Inflammatory macrophage treated with lipopolysaccharide for 4 hours (primary cell): Measurements from ENCODE around the gene HAUS7.

Experiments used
- DNase-seq: peaks from one replicate; pipeline ENCODE4 v3.0.0-alpha.2; 2020

The HAUS7 gene

GRCh38 chrX:153475751-153476281, 5.4 kb upstream of the HAUS7 start:
- no peak for DNase-seq

- DNase-seq: no peak
Observed at GRCh38 chrX:153475271-153475670, 4.9 kb upstream of the HAUS7 start.

DNA sequence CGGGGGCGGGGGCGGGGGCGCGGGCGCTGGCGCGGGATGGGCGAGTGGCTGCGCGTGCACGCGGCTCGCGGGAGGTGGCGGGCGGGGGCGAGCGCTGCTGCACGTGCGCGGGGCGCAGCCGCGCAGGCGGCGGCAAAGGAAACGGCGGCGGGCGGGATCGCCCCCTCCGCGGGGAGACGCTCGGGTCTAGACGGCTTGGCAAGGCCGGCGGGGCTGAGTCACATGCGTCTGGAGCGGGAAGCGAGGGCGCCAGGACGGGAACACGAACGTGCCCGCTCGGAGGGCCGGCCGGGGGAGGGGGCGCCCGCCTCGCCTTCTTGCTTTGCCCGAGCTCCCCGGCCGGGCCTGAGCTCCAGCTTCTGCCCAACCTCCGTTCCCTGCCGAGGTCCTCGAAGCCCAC, 4.3 kb upstream of the HAUS7 start:
- DNase-seq: peak; percentile 2

- no peak for DNase-seq
Observed at GRCh38 chrX:153474266-153474665, 3.9 kb upstream of the HAUS7 start.

DNA sequence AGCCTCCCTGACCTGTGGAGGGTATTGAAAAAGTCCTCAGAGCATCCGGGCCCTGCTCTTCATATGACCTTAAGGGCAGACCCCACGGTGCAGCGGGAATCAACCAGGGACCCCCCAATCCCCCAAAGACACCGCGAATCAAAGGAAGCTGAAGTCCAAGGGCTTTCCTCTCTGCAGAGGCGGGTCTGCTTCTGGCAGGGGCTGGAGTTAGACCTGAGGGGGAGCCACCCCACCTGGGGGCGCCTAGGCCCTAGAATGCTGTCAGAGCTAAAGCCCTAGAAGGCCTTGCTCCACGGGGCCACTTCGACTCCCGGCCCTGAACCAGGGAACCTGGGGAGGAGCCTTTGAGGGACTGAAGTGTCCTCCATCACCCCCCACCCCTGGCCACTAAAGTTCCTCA, 2.8 kb upstream of the HAUS7 start:
- no peak for DNase-seq

DNA sequence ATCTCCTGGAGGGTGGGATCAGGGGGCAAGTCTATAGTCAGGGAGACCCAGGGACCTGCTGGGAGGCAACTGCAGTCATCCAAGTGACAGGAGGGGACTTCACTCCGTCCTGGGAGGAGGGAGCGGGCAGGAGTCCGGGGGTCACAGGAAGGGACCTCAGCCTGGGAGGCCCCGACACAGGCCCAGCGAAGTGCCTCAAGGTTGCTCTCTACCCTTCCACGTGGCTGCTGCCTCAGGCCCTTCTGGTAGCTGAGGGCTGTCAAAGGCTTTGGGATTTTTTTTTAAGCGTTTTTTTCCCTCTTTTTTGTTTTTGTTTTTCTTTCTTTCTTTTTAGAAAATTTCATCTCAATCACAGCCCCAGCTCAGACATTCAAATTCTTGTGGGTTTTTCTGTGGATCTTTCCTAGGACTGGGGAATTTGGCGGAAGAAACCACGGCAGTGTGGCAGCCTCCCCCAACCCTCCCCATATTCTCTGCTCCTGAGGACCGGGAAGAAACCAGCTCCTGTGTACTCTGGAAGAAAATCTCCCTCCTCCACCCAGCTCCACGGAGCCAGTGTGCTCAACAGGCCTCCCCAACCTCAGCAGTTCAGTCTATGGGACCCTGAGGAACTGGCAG, 1.4 kb upstream of the HAUS7 start:
- no peak for DNase-seq

DNA sequence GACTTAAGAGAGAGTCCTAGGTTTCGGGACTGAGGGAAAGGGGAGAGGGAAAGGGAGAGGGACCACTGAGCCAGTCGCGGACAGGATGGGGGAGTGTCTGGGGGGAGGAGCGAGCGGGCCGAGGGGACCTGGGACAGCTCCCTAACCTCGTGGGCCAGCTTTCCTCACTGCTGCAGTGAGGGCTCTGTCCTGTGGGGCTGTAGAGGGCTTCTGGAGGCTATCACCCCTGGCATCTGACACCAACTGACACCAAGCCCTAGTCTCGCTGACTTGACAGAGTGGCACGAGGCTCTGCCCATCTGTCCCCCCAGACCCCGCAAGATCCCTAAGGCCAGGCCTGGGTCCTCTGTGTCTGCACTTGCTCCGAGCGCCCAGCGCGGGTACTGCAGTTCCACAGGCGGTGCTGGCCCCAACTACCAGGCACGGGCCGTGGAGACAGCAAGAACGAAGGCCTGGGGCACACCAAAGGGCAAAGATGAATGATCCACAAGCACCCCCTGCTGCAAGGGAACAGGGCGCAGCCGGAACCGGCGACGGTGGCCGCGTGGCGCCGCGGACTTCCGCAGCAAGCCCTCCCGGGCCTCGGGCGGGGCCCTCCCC, 465 bp downstream of the HAUS7 start:
- peak; percentile 25 for DNase-seq

- DNase-seq: no peak
Observed at GRCh38 chrX:153468008-153468580, 2.3 kb downstream of the HAUS7 start.

DNA sequence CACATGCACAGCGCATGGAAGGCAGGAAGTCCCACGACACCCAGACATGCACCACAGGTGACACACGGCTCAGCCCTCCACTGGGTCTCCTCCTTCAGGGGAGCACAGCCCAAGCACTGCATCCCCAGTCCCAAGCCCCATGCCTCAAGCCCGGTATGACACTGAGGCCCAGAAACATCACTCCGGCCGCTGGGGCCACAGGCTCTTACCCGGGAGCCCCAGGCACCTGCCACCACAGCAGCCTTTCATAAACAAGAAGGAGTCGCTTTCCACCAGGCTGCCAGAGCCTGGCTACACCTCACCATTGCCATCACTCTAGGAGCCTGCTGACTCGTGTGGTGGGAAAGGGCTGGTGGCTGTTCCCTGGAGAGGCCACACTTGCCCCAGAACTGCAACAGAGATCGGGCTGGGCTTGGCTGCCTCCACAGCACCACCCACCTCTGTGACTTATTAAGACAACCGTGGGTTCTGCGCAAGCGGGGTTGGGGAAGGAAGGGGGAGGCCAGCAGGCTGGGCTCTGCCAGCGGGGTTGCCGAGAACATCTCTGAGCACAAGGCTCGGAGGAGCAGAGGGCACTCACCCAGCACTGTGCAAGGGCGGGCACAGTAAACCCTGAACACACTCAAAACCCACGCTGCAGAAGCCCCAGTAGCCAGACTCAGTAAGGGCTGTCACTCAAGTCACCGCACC, 4.5 kb downstream of the HAUS7 start:
- no peak for DNase-seq

DNA sequence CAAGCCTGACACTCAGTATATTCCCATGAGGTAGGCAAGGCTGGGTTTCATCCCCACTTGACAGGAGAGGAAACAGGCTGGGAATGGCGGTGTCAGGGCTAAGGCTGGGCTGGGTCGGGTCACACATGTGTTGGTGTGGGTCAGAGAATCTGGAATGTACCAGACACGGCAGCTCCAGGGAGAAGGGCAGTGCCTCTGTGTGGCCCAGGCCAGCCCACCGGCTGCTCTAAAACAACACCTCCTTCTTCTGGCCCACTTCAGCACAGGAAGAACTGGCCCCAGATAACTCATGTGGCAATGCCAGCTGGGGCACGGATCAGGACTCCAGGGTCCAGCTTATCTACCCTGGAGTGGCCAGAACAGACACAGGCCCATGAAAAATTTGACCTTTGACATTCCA, 6.3 kb downstream of the HAUS7 start:
- no peak for DNase-seq

GRCh38 chrX:153463556-153463955, 6.8 kb downstream of the HAUS7 start:
- no peak for DNase-seq

DNA sequence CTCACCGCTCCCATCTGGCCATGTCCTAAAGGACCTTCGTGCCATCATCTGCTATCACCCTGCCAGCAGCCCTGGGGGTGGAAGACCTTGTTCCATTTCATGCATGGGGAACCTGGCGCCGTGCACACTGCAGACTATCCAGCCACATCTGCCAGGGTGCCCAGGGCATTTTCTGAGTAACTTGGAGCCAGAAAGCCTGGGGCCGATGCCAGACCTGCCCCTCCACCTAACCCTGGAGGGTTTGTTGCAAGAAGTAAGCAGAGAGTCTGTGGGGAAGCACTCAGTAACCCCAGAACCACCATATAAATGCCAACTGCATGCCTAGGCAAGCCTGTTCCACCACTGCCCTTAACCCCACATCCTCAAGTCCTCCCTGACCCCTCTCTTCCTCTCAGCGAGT, 7.3 kb downstream of the HAUS7 start:
- DNase-seq: no peak

GRCh38 chrX:153462291-153462690, 8.1 kb downstream of the HAUS7 start:
- DNase-seq: no peak

- DNase-seq: peak; percentile 36
Observed at GRCh38 chrX:153460826-153461225, 9.6 kb downstream of the HAUS7 start.

DNA sequence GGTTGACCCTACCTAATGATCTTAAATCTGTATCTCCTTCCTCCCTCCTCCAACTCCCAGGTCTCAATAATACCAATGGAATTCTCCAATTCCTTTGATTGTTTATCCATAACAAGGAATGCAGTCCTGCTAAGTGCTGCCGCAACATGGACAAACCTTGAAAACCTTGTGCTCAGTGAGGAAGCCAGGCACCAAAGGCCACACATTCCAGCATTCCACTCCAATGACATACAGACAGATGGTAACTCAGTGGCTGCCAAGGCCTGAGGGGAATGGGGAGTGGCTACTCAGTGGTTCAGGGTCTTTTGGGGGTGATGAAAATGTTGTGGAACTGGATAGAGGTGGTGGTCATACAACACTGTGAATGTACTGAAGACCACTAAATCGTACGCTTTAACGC, 10.4 kb downstream of the HAUS7 start:
- no peak for DNase-seq

DNA sequence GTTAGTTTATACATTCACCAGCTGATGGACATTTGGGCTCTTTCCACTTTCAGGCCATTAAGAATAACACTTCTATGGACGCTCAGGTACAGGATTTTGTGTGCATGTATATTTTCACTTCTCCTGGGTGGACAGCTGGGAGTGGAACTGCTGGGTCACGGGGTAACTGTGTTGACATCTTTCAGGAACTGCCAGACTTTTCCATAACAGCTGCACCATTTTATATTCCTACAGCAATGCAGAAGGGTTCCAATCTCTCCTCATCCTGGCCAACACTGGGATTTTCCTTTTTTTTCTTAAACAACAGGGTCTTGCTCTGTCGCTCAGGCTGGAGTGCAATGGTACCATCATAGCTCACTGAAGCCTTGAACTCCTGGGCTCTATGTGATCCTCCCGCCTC, 11.9 kb downstream of the HAUS7 start:
- DNase-seq: no peak

GRCh38 chrX:153457827-153458466, 12.4 kb downstream of the HAUS7 start:
- no peak for DNase-seq

DNA sequence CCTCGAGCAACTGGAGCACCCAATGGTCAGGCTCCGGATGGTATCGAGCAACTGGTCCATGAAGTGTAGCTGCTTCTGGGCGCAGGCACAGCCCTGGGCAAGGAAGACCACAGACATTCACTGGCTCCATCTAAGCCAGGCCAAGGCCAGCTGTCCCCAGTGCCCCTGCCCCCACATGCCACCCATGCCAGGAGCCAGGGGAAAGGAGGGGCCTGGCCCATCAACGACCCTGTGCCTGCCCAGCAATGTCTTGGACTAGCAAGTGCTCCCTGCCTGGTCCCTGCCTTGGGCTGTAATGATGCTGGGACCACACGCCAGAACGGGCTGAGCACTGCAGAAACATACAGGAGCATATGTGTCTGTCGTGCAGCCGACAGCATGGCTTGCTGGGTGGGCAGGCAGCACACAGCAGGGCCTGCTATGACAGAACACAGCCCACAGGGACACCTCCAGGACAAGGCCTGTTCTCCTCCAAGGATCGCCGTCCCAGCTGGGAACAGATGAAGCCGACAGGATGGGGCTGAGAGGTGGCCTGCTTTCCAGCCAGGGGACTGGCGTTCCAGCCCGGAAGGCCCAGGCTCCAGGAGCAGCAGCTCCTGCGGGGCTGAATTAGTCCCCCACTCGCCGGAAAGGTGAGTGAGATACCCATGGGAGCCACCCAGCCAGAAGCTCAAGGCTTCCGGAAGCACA, 13.1 kb downstream of the HAUS7 start:
- no peak for DNase-seq

DNA sequence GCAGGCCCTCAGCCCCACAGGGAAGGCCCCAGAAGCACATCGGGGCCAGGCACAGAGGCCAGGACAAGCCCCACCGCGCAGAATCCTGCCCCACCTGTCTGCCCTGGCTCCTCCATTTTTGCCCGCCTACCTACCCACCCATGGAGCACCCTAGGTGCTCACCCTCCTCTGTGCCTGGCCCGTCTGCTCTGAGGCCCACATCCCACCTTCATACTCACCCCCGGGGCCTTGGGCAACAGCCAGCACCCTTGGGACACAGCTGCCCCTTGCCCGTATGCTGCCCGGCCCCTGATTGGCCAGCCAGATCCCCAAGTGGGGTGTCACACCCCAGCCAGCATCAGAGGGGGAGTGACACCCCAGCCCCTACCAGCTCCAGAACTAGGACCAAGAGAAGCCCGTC, 13.7 kb downstream of the HAUS7 start:
- DNase-seq: no peak

GRCh38 chrX:153456161-153456560, 14.2 kb downstream of the HAUS7 start:
- DNase-seq: no peak

GRCh38 chrX:153455571-153455970, 14.8 kb downstream of the HAUS7 start:
- DNase-seq: no peak

DNA sequence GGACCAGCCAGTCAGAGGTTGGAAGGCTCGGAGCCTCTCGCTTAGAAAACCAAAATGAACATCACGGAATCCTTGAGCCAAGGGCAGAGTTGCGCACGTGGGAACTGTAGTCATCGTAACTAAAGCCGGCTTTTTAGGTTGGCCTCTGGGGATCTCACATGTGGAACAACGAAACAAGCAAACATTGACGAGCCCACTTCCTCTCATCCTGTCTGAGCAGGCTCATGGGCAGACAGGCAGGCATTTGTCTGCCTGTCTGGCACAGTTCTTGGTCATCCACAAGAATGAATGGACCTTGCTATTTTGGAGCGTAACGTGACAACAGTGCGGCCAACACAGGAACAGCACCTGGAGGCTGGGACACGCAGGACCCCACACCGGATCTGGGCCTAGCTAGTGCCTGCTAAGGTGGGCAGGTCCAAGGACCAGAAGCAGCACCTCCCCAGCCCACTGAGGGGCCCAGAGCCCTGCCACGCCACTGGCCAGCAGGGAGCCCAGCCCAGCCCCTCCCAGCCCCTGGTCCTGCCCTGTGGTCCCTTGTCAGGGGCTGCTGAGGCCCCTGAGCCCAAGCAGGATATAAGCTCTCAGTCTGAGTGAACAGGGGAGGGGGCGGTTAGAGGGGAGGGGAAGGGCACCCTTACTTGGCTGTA, 15.3 kb downstream of the HAUS7 start:
- no peak for DNase-seq
